Thyroid gland (tissue), 4 donors: ENCODE results near the gene INPP5A. TPM values are rescaled to one million over a fixed set of nuclear protein-coding genes. Genes with fewer than 3 reads are reported as not detected.
A peak's percentile ranks its signal among the peaks of the same experiment; 100 is the strongest.

Source experiments
- DNase-seq, 2 donors: peaks; one replicate each; pipeline ENCODE4 v3.0.0-alpha.2; 2019
- H3K27ac ChIP-seq, 3 donors: fragments of 200-600 bp; sonication (generic); 1 replicate in 2 of 3; 2 replicates in 1 of 3; pipeline ENCODE4 v1.5.1; 2016 to 2019; ENCODE audit warnings: mild to moderate bottlenecking in 1 of 3, moderate library complexity in 1 of 3
- H3K27me3 ChIP-seq: fragments of 200-600 bp; sonication (generic); one replicate; pipeline ENCODE4 v1.5.1; 2019
- H3K36me3 ChIP-seq, 2 donors: fragments of 200-600 bp; sonication (generic); one replicate each; pipeline ENCODE4 v1.5.1; 2016 to 2019
- H3K4me1 ChIP-seq, 2 donors: fragments of 200-600 bp; sonication (generic); one replicate each; pipeline ENCODE4 v1.5.1; 2017 to 2019
- H3K4me3 ChIP-seq, 3 donors: fragments of 200-600 bp; sonication (generic); replicated peaks in 1 of 3; 1 replicate in 2 of 3; 2 replicates in 1 of 3; pipeline ENCODE4 v1.5.1; 2016; ENCODE audit warnings: mild to moderate bottlenecking in 1 of 3
- H3K9me3 ChIP-seq: fragments of 200-600 bp; sonication (generic); one replicate; pipeline ENCODE4 v1.5.1; 2017
- CTCF ChIP-seq, 6 experiments: fragments of 200-600 bp in 3 of 6; fragments of 450-650 bp in 3 of 6; sonication (generic) in 3 of 6; IDR thresholded peaks; one replicate each; pipeline ENCODE4 v1.5.1; 2016 to 2019; ENCODE audit warnings: antibody characterized with exemption in 6 of 6, mild to moderate bottlenecking in 2 of 6, inconsistent platforms in 1 of 6, moderate library complexity in 1 of 6
- POLR2A ChIP-seq, 2 donors: fragments of 450-650 bp; IDR thresholded peaks; one replicate each; pipeline ENCODE4 v1.6.1; 2017; ENCODE audit warnings: antibody characterized with exemption in 2 of 2, mild to moderate bottlenecking in 2 of 2, moderate library complexity in 1 of 2
- WGBS, 2 donors: methylation state at CpG; one replicate each; pipeline ENCODE4 v1.1.5; 2017; 5-methylcytosine and 5-hydroxymethylcytosine counted together
- intact Hi-C: fragments of 100-400 bp; cut with DNase I; formaldehyde crosslinking; loops from one replicate; pipeline ENCODE4 v1.15.1; 2023
- total RNA-seq, 4 donors: library from RNA; depleted of rRNA; stranded (reverse); fragments of >200 nt; gene quantifications; one replicate each; pipeline ENCODE4 v1.2.3, GENCODE V29; 2016

Gene INPP5A
- total RNA-seq, 4 donors from 2014 or later = 30.4 to 75.8 (median 41.1) TPM

- no peak for DNase-seq
- H3K27ac ChIP-seq = peak overlapping the region in 1 of 3 donors; percentile 81
Measured at GRCh38 chr10:132534391-132535064, 3.1 kb upstream of the INPP5A start.

GRCh38 chr10:132535065-132535651 is 2.4 kb upstream of the INPP5A start:
- TF ChIP-seq POLR2A (IDR thresholded peaks at IDR 0.05) (no peak), CTCF (IDR thresholded peaks at IDR 0.05) (no peak)

More at GRCh38 chr10:132534391-132535064, 3.1 kb upstream of the INPP5A start:
- Histone ChIP-seq H3K27me3 (no peaks in the 10 kb centered on the region), H3K9me3 (no peaks in the 10 kb centered on the region), H3K4me3 (no peak overlapping the region), H3K36me3 (no peaks in the 10 kb centered on the region), H3K4me1 (peaks cover 42 to 51% of the 10 kb centered on the region in 2 donors)
- 71 to 74% methylated on average over 8 of the region's 8 CpGs for WGBS, 2 donors
- intact Hi-C loops = loop anchor here (5.0 to 10.0 kb wide), 2 partner anchors 72 to 230 kb away; partner anchors contain the start of gene STK32C
- no peak for TF ChIP-seq CTCF (IDR thresholded peaks at IDR 0.05)
- TF ChIP-seq POLR2A (IDR thresholded peaks at IDR 0.05) = no peak

GRCh38 chr10:132536241-132536876 is 1.2 kb upstream of the INPP5A start:
- Histone ChIP-seq H3K36me3 (no peaks in the 10 kb centered on the region), H3K4me1 (peaks cover 52 to 69% of the 10 kb centered on the region in 2 donors), H3K27me3 (no peaks in the 10 kb centered on the region), H3K9me3 (no peaks in the 10 kb centered on the region), H3K4me3 (peak overlapping the region; percentile 64 to 75 (median 68)), H3K27ac (peak overlapping the region in 2 of 3 donors; percentile 68 to 84)
- TF ChIP-seq CTCF (IDR thresholded peaks at IDR 0.05) (no peak), POLR2A (IDR thresholded peaks at IDR 0.05) (no peak)
- intact Hi-C loops = loop anchor here (5.0 to 10.0 kb wide), 2 partner anchors 74 to 232 kb away; partner anchors contain the start of gene STK32C
- DNase-seq = peak; percentile 37 to 50
- 23 to 48% methylated on average over 15 to 21 of the region's 21 CpGs for WGBS, 2 donors

More at GRCh38 chr10:132535065-132535651, 2.4 kb upstream of the INPP5A start:
- Histone ChIP-seq H3K27me3 (no peaks in the 10 kb centered on the region), H3K36me3 (no peaks in the 10 kb centered on the region), H3K4me1 (peaks cover 45 to 57% of the 10 kb centered on the region in 2 donors), H3K27ac (no peak overlapping the region), H3K9me3 (no peaks in the 10 kb centered on the region), H3K4me3 (no peak overlapping the region)
- 89 to 90% methylated on average over 18 of the region's 18 CpGs for WGBS, 2 donors
- DNase-seq = no peak
- intact Hi-C loops = loop anchor here (5.0 to 10.0 kb wide), 2 partner anchors 73 to 230 kb away; partner anchors contain the start of gene STK32C

- Histone ChIP-seq H3K4me3 (peak overlapping the region; percentile 64 to 75 (median 68)), H3K27me3 (no peaks in the 10 kb centered on the region), H3K27ac (peak overlapping the region in 2 of 3 donors; percentile 68 to 84), H3K36me3 (no peaks in the 10 kb centered on the region), H3K4me1 (peaks cover 58 to 76% of the 10 kb centered on the region in 2 donors), H3K9me3 (no peaks in the 10 kb centered on the region)
- peak; percentile 100 for DNase-seq
- 0% methylated on average over 5 of the region's 102 CpGs for WGBS, 2 donors
- intact Hi-C loops = loop anchor here (5.0 to 10.0 kb wide), 2 partner anchors 75 to 232 kb away; partner anchors contain the start of gene STK32C
- TF ChIP-seq POLR2A (IDR thresholded peaks at IDR 0.05) = peak in 1 of 2 donors; percentile 86
- peak in 3 of 6 experiments; percentile 30 to 46 (median 34) for TF ChIP-seq CTCF (IDR thresholded peaks at IDR 0.05)
Measured at GRCh38 chr10:132536877-132537683, 507 bp upstream of the INPP5A start.
